Omental fat pad (tissue), 4 donors: ENCODE results near the gene CANX. TPM values are rescaled to one million over a fixed set of nuclear protein-coding genes. Genes with fewer than 3 reads are reported as not detected.

Source experiments
- ATAC-seq: fragments of 150-250 bp; one replicate; pipeline ENCODE4 v1.9.1; 2016; ENCODE audit warnings: mild to moderate bottlenecking, moderate library complexity; ENCODE audit not compliant: low FRiP score
- DNase-seq: peaks from one replicate; pipeline ENCODE4 v3.0.0-alpha.2; 2019; ENCODE audit warnings: low spot score
- total RNA-seq, 4 donors: library from RNA; depleted of rRNA; stranded (reverse); fragments of >200 nt; gene quantifications; one replicate each; pipeline ENCODE4 v1.1.0, GENCODE V29; 2016
- TF ChIP-seq, protein P1 (sequence below), 3 donors: fragments of 450-650 bp; IDR thresholded peaks; one replicate each; pipeline ENCODE4 v1.5.1; 2016 to 2017; ENCODE audit warnings: antibody characterized with exemption in 3 of 3, mild to moderate bottlenecking in 3 of 3, moderate library complexity in 2 of 3

Gene CANX
- total RNA-seq, 4 donors from 2014 or later = 269 to 487 (median 358) TPM

DNA sequence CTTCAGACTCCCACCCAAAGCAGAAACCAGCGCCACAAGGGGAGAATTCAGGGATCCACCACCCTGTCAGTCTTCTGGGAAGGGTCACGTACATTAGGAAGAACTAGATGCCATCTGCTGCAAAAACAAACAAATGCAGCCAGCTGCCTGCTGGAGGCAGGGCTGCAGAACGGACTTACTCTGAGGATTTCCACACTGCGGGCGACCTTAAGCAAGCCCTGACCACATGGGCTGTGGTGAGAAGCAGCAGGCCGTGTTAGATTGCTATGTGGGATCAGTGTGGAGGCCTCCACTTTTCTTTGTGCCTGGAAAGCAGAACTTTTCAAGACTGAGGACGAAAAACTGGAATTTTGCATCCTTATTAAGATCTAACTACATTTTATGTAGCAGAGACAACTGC is 81.6 kb downstream of the CANX start:
- TF ChIP-seq, protein P1, sequence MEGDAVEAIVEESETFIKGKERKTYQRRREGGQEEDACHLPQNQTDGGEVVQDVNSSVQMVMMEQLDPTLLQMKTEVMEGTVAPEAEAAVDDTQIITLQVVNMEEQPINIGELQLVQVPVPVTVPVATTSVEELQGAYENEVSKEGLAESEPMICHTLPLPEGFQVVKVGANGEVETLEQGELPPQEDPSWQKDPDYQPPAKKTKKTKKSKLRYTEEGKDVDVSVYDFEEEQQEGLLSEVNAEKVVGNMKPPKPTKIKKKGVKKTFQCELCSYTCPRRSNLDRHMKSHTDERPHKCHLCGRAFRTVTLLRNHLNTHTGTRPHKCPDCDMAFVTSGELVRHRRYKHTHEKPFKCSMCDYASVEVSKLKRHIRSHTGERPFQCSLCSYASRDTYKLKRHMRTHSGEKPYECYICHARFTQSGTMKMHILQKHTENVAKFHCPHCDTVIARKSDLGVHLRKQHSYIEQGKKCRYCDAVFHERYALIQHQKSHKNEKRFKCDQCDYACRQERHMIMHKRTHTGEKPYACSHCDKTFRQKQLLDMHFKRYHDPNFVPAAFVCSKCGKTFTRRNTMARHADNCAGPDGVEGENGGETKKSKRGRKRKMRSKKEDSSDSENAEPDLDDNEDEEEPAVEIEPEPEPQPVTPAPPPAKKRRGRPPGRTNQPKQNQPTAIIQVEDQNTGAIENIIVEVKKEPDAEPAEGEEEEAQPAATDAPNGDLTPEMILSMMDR (IDR thresholded peaks at IDR 0.05) = no peak
- ATAC-seq = no peak
- DNase-seq = no peak

Other genes with a start within 250 kb of the CANX start
- 10 to 100 TPM; 39.7 to 62.2 (median 47.9) TPM for gene RUFY1, start 148.4 kb upstream of the CANX start, total RNA-seq
- 100 to 1,000 TPM; 410 to 898 (median 679) TPM for gene HNRNPH1, start 75.3 kb upstream of the CANX start, total RNA-seq
- gene CBY3, start 17.9 kb upstream of the CANX start, total RNA-seq = not detected
- gene MAML1, start 33.9 kb downstream of the CANX start, total RNA-seq = 10 to 100 TPM; 12.6 to 28.1 (median 21.1) TPM
- gene LTC4S, start 95.0 kb downstream of the CANX start, total RNA-seq = 10 to 100 TPM in 2 of 4 donors, 1 to 10 TPM in 2; 7.1 to 15.1 (median 12.0) TPM
- gene MGAT4B, start 107.9 kb downstream of the CANX start, total RNA-seq = 10 to 100 TPM; 67.6 to 90.1 (median 73.9) TPM
- 100 to 1,000 TPM; 400 to 762 (median 566) TPM for gene SQSTM1, start 121.9 kb downstream of the CANX start, total RNA-seq
- 10 to 100 TPM; 15.3 to 26.8 (median 17.7) TPM for gene MRNIP, start 159.8 kb downstream of the CANX start, total RNA-seq
- gene TBC1D9B, start 208.9 kb downstream of the CANX start, total RNA-seq = 100 to 1,000 TPM in 2 of 4 donors, 10 to 100 TPM in 2; 85.4 to 114 (median 97.0) TPM